Stimulated activated CD8-positive, alpha-beta memory T cell treated with anti-CD3 and anti-CD28 coated beads, Interleukin-4, amount 100 ng/mL, for 1 hour (primary cell): ENCODE data around the gene GDA.

Source experiments
- DNase-seq, 2 donors: peaks; one replicate each; pipeline ENCODE4 v3.0.0-alpha.2; 2020; ENCODE audit warnings: low read depth in 2 of 2, low spot score in 1 of 2

Gene GDA

GRCh38 chr9:72150127-72150526 lies 887 bp downstream of the GDA start:
- DNase-seq: no peak

- no peak for DNase-seq
Measured at GRCh38 chr9:72150661-72151060, 1.4 kb downstream of the GDA start.

- no peak for DNase-seq
Measured at GRCh38 chr9:72151104-72151503, 1.9 kb downstream of the GDA start.

- no peak for DNase-seq
Measured at GRCh38 chr9:72154468-72155285, 5.4 kb downstream of the GDA start.

- no peak for DNase-seq
Measured at GRCh38 chr9:72155301-72155700, 6.1 kb downstream of the GDA start.

GRCh38 chr9:72156586-72156985 lies 7.3 kb downstream of the GDA start:
- DNase-seq: no peak

GRCh38 chr9:72158680-72159079 lies 9.4 kb downstream of the GDA start:
- no peak for DNase-seq

- DNase-seq: no peak
Measured at GRCh38 chr9:72160446-72161123, 11.3 kb downstream of the GDA start.

GRCh38 chr9:72165326-72165725 lies 16.1 kb downstream of the GDA start:
- DNase-seq: no peak

GRCh38 chr9:72165821-72166547 lies 16.7 kb downstream of the GDA start:
- DNase-seq: no peak

- no peak for DNase-seq
Measured at GRCh38 chr9:72168075-72168474, 18.8 kb downstream of the GDA start.

- no peak for DNase-seq
Measured at GRCh38 chr9:72169178-72169577, 19.9 kb downstream of the GDA start.

GRCh38 chr9:72173080-72173479 lies 23.8 kb downstream of the GDA start:
- no peak for DNase-seq

- DNase-seq: no peak
Measured at GRCh38 chr9:72185561-72185960, 36.3 kb downstream of the GDA start.

- DNase-seq: no peak
Measured at GRCh38 chr9:72187121-72187695, 38.0 kb downstream of the GDA start.

GRCh38 chr9:72188232-72188631 lies 39.0 kb downstream of the GDA start:
- no peak for DNase-seq

- DNase-seq: no peak
Measured at GRCh38 chr9:72193478-72193881, 44.2 kb downstream of the GDA start.

GRCh38 chr9:72199238-72199637 lies 50.0 kb downstream of the GDA start:
- no peak for DNase-seq

GRCh38 chr9:72200452-72200851 lies 51.2 kb downstream of the GDA start:
- no peak for DNase-seq

GRCh38 chr9:72202009-72202408 lies 52.8 kb downstream of the GDA start:
- DNase-seq: no peak

- no peak for DNase-seq
Measured at GRCh38 chr9:72203205-72203803, 54.1 kb downstream of the GDA start.
